Prostate gland (tissue), 2 donors: ENCODE results near the gene RPS6KA3.

Experiments used
- CTCF ChIP-seq, 4 experiments: fragments of 200-600 bp in 2 of 4; fragments of 450-650 bp in 2 of 4; sonication (generic) in 2 of 4; IDR thresholded peaks; 1 replicate in 3 of 4; 2 replicates in 1 of 4; pipeline ENCODE4 v1.5.1; 2016 to 2019; ENCODE audit warnings: antibody characterized with exemption in 4 of 4, mild to moderate bottlenecking in 2 of 4, moderate library complexity in 2 of 4
- POLR2A ChIP-seq: fragments of 450-650 bp; IDR thresholded peaks from one replicate; pipeline ENCODE4 v1.6.1; 2016; ENCODE audit warnings: antibody characterized with exemption, mild to moderate bottlenecking

DNA sequence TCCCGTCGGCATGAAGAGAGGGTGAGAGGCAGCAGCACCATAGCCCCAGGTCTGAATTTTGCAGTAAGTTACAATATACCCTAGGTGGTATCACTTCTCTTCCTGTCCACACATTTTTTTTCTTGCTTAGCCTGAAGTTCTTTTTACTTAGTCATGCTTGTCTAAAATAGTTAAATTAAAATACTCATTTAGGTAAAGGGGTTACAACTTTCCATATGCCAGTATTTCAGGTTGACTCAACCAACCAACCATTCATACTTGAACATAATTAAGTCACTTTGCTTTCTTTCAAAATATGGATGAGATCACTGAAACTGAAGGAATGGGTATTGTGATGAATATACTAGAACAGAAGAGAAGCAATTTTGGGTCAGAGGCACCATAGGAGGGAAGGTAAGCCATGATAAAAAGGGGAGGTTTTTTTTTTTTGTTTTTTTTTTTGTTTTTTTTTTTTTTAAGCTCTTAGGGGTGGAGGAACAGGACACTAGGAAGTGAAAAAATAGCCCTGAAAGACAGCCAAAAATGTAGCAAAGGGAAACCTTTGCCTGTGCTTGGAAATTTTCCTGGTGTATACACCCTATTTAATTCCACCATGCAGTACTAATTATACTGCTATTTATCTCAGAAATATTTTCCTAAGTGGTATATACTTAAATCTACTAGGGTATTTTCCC is 41.8 kb downstream of the RPS6KA3 start:
- no peak for TF ChIP-seq CTCF (IDR thresholded peaks at IDR 0.05)
- TF ChIP-seq POLR2A, result no peak
